Smooth muscle cell (in vitro differentiated cells): ENCODE results near the gene IRF2BP2. TPM values are rescaled to one million over a fixed set of nuclear protein-coding genes. Genes with fewer than 3 reads are reported as not detected.

ENCODE experiments used
- DNase-seq: peaks from one replicate; lab custom pipeline; 2025; ENCODE audit not compliant: unreplicated experiment; lab: John Stamatoyannopoulos, UW
- H2AFZ ChIP-seq: fragments of 200-600 bp; sonication (generic); 2 replicates; pipeline ENCODE4 v1.6.0; 2016; ENCODE audit warnings: antibody characterized with exemption, low read depth, mild to moderate bottlenecking
- H3F3A ChIP-seq: fragments of 200-600 bp; sonication (generic); 2 replicates; pipeline ENCODE4 v1.6.0; 2017; ENCODE audit warnings: antibody characterized with exemption, low read depth
- H3K27ac ChIP-seq: fragments of 200-600 bp; sonication (generic); 2 replicates; pipeline ENCODE4 v1.5.1; 2016; ENCODE audit warnings: low read depth, mild to moderate bottlenecking
- H3K27me3 ChIP-seq: fragments of 200-600 bp; sonication (generic); 2 replicates; pipeline ENCODE4 v1.6.1; 2016; ENCODE audit warnings: low read depth, mild to moderate bottlenecking
- H3K36me3 ChIP-seq: fragments of 200-600 bp; sonication (generic); 2 replicates; pipeline ENCODE4 v1.5.1; 2016; ENCODE audit warnings: low read depth
- H3K4me1 ChIP-seq: fragments of 200-600 bp; sonication (generic); 2 replicates; pipeline ENCODE4 v1.5.1; 2016; ENCODE audit warnings: low read depth
- H3K4me2 ChIP-seq: fragments of 200-600 bp; sonication (generic); 2 replicates; pipeline ENCODE4 v1.6.0; 2016; ENCODE audit warnings: mild to moderate bottlenecking
- H3K4me3 ChIP-seq: fragments of 200-600 bp; sonication (generic); 2 replicates; pipeline ENCODE4 v1.5.1; 2016; ENCODE audit warnings: mild to moderate bottlenecking
- H3K79me2 ChIP-seq: fragments of 200-600 bp; sonication (generic); 2 replicates; pipeline ENCODE4 v1.6.0; 2016; ENCODE audit warnings: low read depth, mild to moderate bottlenecking
- H3K9ac ChIP-seq: fragments of 200-600 bp; sonication (generic); 2 replicates; pipeline ENCODE4 v1.6.0; 2016; ENCODE audit warnings: low read depth
- H3K9me3 ChIP-seq: fragments of 200-600 bp; sonication (generic); replicated peaks from 2 replicates; pipeline ENCODE4 v1.5.1; 2016; ENCODE audit warnings: low read depth
- H4K20me1 ChIP-seq: fragments of 200-600 bp; sonication (generic); 2 replicates; pipeline ENCODE4 v1.6.0; 2016; ENCODE audit warnings: low read depth
- WGBS: methylation state at CpG from one replicate; pipeline ENCODE4 v1.1.7; 2016; ENCODE audit warnings: low lambda C conversion rate; 5-methylcytosine and 5-hydroxymethylcytosine counted together
- polyA plus RNA-seq: library from polyadenylated mRNA; unstranded; fragments of >200 nt; fragmentation: Nextera tagmentation; extraction: Ambion mirVana; gene quantifications from 2 replicates; pipeline ENCODE4 v1.2.1, GENCODE V29; 2016
- total RNA-seq: library from RNA; depleted of rRNA; stranded (reverse); fragments of >200 nt; gene quantifications from 2 replicates; pipeline ENCODE4 v1.2.3, GENCODE V29; 2014
- TF ChIP-seq, protein P1 (sequence below): fragments of 200-600 bp; sonication (generic); IDR thresholded peaks from 2 replicates; pipeline ENCODE4 v1.5.1; 2017; ENCODE audit warnings: borderline replicate concordance, mild to moderate bottlenecking, antibody characterized with exemption; ENCODE audit not compliant: insufficient read depth, poor library complexity, severe bottlenecking

The IRF2BP2 gene
- total and polyA plus RNA-seq, 2 experiments from 2014 or later: 40.3 to 89.5 TPM

GRCh38 chr1:234582186-234582585 lies 27.8 kb downstream of the IRF2BP2 start:
- no peaks in the 10 kb centered on the region for H3K36me3 ChIP-seq
- peak overlapping the region; percentile 38 for H3K4me2 ChIP-seq
- 65% methylated on average over 8 of the region's 8 CpGs for WGBS
- H3K27ac ChIP-seq: no peak overlapping the region
- peaks cover 10% of the 10 kb centered on the region for H3F3A ChIP-seq
- no peak overlapping the region for H2AFZ ChIP-seq
- no peak for DNase-seq
- H3K4me3 ChIP-seq: no peak overlapping the region
- no peaks in the 10 kb centered on the region for H3K9me3 ChIP-seq
- H3K79me2 ChIP-seq: no peaks in the 10 kb centered on the region
- no peak overlapping the region for H3K9ac ChIP-seq
- no peaks in the 10 kb centered on the region for H3K4me1 ChIP-seq
- H4K20me1 ChIP-seq: no peaks in the 10 kb centered on the region
- TF ChIP-seq, protein P1, sequence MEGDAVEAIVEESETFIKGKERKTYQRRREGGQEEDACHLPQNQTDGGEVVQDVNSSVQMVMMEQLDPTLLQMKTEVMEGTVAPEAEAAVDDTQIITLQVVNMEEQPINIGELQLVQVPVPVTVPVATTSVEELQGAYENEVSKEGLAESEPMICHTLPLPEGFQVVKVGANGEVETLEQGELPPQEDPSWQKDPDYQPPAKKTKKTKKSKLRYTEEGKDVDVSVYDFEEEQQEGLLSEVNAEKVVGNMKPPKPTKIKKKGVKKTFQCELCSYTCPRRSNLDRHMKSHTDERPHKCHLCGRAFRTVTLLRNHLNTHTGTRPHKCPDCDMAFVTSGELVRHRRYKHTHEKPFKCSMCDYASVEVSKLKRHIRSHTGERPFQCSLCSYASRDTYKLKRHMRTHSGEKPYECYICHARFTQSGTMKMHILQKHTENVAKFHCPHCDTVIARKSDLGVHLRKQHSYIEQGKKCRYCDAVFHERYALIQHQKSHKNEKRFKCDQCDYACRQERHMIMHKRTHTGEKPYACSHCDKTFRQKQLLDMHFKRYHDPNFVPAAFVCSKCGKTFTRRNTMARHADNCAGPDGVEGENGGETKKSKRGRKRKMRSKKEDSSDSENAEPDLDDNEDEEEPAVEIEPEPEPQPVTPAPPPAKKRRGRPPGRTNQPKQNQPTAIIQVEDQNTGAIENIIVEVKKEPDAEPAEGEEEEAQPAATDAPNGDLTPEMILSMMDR: no peak
- no peaks in the 10 kb centered on the region for H3K27me3 ChIP-seq

DNA sequence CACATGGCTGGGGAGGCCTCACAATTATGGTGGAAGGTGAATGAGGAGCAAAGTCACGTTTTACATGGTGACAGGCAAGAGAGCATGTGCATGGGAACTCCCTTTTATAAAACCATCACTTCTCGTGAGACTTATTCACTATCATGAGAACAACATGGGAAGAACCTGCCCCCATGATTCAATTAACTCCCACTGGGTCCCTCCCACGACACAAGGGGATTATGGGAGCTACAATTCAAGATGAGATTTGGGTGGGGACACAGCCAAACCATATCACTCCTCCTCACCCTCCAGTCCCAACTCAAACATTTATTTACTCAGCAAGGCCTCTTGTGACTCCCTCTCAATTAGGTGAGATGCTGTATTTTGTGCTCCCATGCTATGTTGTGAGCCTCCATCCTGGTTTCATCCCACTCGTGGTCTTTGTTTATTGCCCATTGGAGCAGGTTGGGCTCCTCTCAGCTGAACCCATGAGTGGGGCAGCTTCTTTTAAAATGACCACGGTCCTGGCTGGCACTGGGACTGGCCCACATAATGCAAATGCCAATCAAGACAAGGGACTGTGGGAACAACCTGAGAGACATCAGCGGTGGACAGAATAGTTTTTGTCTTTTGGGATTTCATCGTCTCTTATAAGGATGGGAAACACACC lies 28.8 kb downstream of the IRF2BP2 start:
- H3K4me1 ChIP-seq: no peaks in the 10 kb centered on the region
- H3K27ac ChIP-seq: no peak overlapping the region
- no peaks in the 10 kb centered on the region for H3K9me3 ChIP-seq
- no peaks in the 10 kb centered on the region for H3K36me3 ChIP-seq
- H3K4me3 ChIP-seq: no peak overlapping the region
- no peaks in the 10 kb centered on the region for H3K79me2 ChIP-seq
- no peaks in the 10 kb centered on the region for H4K20me1 ChIP-seq
- TF ChIP-seq, protein P1: no peak
- no peak overlapping the region for H2AFZ ChIP-seq
- H3K27me3 ChIP-seq: no peaks in the 10 kb centered on the region
- peaks cover 10% of the 10 kb centered on the region for H3F3A ChIP-seq
- H3K9ac ChIP-seq: no peak overlapping the region
- 92% methylated on average over 7 of the region's 7 CpGs for WGBS
- no peak overlapping the region for H3K4me2 ChIP-seq
- no peak for DNase-seq

DNA sequence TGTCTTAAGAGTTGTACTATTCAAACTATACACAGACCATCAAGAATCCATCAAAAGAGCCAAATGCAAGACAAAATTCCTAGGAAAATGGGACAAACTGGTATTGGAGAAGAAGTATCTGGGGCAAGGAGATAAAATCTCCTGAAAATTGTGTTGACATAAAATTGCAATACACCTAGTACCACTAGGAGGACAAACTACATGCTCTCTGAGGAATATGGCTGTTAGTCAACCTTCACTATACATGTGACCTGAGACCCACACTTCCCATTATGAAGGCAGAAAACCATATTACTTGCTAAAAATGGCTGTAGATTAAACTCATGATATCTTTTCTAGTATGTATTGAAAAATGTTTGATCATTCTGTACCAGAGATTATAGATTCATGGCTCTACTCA lies 30.0 kb downstream of the IRF2BP2 start:
- Histone ChIP-seq H3K27ac (no peak overlapping the region), H3K79me2 (no peaks in the 10 kb centered on the region), H3K4me1 (no peaks in the 10 kb centered on the region), H3K9ac (no peak overlapping the region), H3K27me3 (no peaks in the 10 kb centered on the region), H2AFZ (no peak overlapping the region), H3F3A (peaks cover 3% of the 10 kb centered on the region), H3K9me3 (no peaks in the 10 kb centered on the region), H3K4me2 (no peak overlapping the region), H3K4me3 (no peak overlapping the region), H4K20me1 (no peaks in the 10 kb centered on the region), H3K36me3 (no peaks in the 10 kb centered on the region)
- DNase-seq: no peak
- TF ChIP-seq, protein P1: peak; percentile 26

DNA sequence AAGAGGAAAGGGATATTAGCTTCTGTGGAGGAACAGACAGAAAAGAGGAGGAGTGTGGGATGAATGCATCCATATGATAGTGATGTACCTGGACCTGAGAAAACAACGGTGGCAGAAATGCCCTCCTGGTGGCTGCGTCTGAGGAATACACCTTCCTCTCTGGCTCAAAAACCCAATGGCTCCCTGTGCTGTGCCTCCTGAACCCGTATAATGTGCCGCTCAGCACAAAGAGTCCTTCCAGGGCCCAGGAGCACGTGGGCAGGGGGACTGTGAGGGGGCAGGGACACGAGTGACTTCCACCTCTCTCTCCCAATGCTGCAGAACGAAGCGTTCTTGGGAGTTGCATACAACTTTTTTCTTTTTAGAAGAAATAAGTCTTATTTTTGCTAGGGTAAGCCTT lies 31.2 kb downstream of the IRF2BP2 start:
- Histone ChIP-seq H3K4me3 (no peak overlapping the region), H4K20me1 (no peaks in the 10 kb centered on the region)

More for the DNA sequence above, 31.2 kb downstream of the IRF2BP2 start:
- no peak overlapping the region for H3K4me2 ChIP-seq
- H3K27me3 ChIP-seq: no peaks in the 10 kb centered on the region
- WGBS: 88% methylated on average over 8 of the region's 8 CpGs
- H3F3A ChIP-seq: peaks cover 3% of the 10 kb centered on the region
- TF ChIP-seq, protein P1: no peak
- H3K4me1 ChIP-seq: no peaks in the 10 kb centered on the region
- no peak overlapping the region for H2AFZ ChIP-seq
- no peak overlapping the region for H3K9ac ChIP-seq
- H3K36me3 ChIP-seq: no peaks in the 10 kb centered on the region
- no peaks in the 10 kb centered on the region for H3K9me3 ChIP-seq
- no peaks in the 10 kb centered on the region for H3K79me2 ChIP-seq
- H3K27ac ChIP-seq: no peak overlapping the region
- DNase-seq: no peak
